GM12872 (cell line): Measurements from ENCODE around the gene ZNF816.

Experiments used
- TF ChIP-seq, protein P1 (sequence below): IDR thresholded peaks from 3 replicates; pipeline ENCODE4 v1.5.1; 2011; ENCODE audit warnings: low read depth, mild to moderate bottlenecking, low read length, moderate library complexity; ENCODE audit not compliant: insufficient read depth

Gene ZNF816

GRCh38 chr19:53002479-53002878 lies 39.8 kb upstream of the ZNF816 start:
- TF ChIP-seq, protein P1, sequence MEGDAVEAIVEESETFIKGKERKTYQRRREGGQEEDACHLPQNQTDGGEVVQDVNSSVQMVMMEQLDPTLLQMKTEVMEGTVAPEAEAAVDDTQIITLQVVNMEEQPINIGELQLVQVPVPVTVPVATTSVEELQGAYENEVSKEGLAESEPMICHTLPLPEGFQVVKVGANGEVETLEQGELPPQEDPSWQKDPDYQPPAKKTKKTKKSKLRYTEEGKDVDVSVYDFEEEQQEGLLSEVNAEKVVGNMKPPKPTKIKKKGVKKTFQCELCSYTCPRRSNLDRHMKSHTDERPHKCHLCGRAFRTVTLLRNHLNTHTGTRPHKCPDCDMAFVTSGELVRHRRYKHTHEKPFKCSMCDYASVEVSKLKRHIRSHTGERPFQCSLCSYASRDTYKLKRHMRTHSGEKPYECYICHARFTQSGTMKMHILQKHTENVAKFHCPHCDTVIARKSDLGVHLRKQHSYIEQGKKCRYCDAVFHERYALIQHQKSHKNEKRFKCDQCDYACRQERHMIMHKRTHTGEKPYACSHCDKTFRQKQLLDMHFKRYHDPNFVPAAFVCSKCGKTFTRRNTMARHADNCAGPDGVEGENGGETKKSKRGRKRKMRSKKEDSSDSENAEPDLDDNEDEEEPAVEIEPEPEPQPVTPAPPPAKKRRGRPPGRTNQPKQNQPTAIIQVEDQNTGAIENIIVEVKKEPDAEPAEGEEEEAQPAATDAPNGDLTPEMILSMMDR: no peak

DNA sequence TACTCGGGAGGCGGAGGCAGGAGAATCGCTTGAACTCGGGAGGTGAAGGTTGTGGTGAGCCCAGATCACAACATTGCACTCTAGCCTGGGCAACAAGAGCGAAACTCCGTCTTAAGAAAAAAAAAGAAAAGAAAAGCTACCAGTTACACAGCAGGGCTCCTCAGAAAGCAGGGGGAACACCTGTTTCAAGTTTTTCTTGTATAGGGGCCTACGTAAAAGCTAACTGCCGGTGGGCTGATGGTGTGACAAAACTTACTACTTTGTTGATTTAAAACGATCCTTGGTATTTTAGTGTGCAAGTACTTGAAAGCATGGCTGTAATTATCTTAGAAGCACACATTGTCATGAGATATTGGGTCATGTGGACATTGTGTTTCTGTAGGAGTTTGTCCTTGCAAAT lies 35.3 kb upstream of the ZNF816 start:
- TF ChIP-seq, protein P1: no peak

DNA sequence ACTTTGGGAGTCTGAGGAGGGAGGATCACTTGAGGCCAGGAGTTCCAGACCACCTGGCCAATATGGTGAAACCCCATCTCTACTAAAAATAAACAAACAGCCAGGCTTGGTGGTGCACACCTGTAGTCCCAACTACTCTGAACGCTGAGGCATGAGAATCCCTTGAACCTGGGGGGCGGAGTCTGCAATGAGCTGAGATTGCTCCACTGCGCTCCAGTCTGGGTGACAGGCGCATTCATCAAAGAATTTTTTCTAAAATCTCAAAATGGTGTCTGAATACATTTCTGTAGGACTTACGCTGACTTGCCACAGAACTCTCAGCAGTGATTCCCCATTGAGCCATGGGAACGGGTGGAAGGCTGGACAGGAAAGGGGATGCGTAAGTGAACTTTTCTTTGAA lies 33.0 kb upstream of the ZNF816 start:
- TF ChIP-seq, protein P1: no peak

GRCh38 chr19:52993342-52994178 lies 30.9 kb upstream of the ZNF816 start:
- TF ChIP-seq, protein P1: no peak

GRCh38 chr19:52992109-52993004 lies 29.7 kb upstream of the ZNF816 start:
- TF ChIP-seq, protein P1: no peak

DNA sequence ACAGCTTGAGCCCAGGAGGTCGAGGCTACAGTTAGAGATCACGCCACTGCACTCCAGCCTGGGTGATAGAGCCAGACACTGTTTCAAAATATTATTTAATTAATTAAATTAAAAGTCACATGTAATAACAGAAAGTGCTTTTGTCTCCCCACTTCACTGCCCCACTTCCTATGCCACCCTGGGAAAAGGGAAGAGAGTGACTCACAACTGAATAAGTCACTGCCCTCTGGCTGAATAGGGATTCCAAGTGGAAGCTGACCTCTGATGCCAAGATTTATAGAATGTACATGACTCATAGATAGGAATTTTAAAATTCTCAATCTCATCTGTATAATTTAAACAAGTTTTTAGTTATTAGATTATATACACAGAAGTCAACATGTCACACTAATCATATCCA lies 28.8 kb upstream of the ZNF816 start:
- TF ChIP-seq, protein P1: no peak

DNA sequence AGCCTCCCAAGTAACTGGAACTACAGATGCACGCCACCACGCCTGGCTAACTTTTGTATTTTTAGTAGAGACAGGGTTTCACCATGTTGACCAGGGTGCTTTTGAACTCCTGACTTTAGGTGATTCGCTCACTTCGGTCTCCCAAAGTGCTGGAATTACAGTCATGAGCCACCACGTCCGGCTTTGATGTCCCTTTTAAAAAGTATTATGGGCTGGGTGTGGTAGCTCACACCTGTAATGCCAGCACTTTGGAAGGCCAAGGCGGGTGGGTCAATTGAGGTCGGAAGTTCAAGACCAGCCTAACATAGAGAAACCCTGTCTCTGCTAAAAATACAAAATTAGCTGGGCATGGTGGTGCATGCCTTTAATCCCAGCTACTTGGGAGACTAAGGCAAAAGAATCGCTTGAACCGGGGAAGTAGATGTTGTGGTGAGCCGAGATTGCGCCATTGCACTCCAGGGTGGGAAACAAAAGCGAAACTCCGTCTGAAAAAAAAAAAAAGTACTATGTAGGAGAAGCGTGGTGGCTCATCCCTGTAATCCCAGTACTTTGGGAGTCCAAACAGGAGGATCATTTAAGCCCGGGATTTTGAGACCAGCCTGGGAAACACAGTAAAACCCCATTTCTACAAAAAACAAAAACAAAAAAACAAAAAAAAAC lies 28.2 kb upstream of the ZNF816 start:
- TF ChIP-seq, protein P1: no peak
